HG02759 (cell line): ENCODE results near the gene PTPN18.
A peak's percentile ranks its signal among the peaks of the same experiment; 100 is the strongest.

Experiments used
- ATAC-seq: cut with Tn5 transposase; IDR thresholded peaks from one replicate; pipeline ENCODE4 v1.9.1; 2021; ENCODE audit warnings: mild to moderate bottlenecking, moderate library complexity; ENCODE audit not compliant: unreplicated experiment

The PTPN18 gene

GRCh38 chr2:130363479-130363878 lies 7.6 kb downstream of the PTPN18 start:
- no peak for ATAC-seq

GRCh38 chr2:130365075-130365474 lies 9.2 kb downstream of the PTPN18 start:
- no peak for ATAC-seq

DNA sequence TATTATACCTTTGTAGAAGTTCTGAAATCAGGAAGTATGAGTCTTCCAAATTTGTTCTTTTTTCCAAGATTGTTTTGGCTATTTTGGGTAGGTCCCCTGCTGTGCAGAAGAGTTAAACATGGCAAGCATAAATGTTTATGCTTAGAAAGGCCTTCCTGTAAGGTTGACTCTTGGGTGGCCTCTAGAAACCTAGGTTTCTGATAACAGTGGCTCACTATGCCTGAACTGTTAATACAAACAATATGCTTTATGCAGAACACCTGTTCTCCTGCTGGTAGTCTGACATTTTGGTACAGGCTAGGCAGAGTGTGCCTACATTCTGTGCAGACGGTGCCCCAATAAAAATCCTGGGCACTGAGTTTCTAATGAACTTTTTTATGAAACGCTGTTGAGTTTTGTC lies 10.1 kb downstream of the PTPN18 start:
- ATAC-seq = no peak

GRCh38 chr2:130366720-130367119 lies 10.9 kb downstream of the PTPN18 start:
- ATAC-seq = no peak

- no peak for ATAC-seq
Measured at GRCh38 chr2:130368786-130369185, 12.9 kb downstream of the PTPN18 start.

DNA sequence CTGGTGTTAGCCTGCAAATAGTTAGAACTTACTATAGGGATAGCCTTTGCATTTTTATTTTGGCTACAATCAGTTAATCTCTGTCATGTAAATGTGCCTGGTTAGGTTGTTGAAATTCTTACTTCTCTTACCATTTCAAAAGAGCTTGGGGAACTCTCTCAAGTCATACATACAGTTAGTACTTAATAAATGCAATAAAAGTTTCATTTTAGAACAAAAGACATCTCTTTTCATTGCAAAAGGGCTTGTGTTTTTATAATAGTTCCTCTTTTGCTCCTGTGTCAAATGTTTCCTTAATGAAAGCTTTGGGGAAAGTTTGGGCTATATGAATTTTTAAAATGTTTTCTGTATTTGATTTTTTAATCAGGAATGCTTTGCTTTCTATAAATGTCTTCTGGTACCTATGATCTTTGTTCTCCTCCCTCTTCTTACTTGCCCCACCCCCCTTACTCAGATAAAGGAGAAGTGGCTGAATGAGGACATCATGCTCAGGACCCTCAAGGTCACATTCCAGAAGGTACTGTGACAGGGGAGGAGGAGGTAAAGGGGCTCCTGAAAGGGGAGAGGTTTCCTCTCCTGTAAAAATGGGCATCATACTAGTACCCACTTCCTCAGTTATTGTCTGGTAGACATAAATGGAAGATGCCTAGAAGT lies 13.6 kb downstream of the PTPN18 start:
- ATAC-seq = no peak

DNA sequence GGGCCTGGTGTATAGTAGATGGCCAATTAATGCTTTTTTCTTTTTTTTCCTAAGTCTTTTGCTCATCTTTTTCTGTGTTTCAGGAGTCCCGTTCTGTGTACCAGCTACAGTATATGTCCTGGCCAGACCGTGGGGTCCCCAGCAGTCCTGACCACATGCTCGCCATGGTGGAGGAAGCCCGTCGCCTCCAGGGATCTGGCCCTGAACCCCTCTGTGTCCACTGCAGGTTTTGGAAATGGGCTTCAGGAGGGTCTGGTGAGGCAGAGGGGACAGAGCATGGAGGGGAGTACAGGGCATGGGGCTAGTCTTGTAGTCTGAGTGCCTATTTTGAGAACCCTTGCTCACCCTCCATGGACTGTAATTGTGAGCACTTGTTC lies 14.1 kb downstream of the PTPN18 start:
- no peak for ATAC-seq

- no peak for ATAC-seq
Measured at GRCh38 chr2:130370490-130370889, 14.6 kb downstream of the PTPN18 start.

DNA sequence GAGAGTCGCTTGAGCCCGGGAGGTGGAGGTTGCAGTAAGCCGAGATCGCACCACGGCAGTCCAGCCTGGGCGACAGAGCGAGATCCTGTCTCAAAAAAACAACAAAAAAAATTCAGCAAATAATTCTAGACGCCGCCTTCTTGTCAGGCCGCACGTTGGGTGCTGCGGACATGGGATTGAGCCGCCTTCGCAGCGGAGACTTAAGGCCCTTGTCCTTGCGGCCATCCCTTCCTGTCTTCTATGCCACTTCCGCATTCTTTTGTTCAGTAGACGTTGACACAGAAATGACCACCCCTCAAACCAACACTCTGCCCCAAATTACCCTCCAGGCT lies 15.8 kb downstream of the PTPN18 start:
- peak; percentile 24 for ATAC-seq

DNA sequence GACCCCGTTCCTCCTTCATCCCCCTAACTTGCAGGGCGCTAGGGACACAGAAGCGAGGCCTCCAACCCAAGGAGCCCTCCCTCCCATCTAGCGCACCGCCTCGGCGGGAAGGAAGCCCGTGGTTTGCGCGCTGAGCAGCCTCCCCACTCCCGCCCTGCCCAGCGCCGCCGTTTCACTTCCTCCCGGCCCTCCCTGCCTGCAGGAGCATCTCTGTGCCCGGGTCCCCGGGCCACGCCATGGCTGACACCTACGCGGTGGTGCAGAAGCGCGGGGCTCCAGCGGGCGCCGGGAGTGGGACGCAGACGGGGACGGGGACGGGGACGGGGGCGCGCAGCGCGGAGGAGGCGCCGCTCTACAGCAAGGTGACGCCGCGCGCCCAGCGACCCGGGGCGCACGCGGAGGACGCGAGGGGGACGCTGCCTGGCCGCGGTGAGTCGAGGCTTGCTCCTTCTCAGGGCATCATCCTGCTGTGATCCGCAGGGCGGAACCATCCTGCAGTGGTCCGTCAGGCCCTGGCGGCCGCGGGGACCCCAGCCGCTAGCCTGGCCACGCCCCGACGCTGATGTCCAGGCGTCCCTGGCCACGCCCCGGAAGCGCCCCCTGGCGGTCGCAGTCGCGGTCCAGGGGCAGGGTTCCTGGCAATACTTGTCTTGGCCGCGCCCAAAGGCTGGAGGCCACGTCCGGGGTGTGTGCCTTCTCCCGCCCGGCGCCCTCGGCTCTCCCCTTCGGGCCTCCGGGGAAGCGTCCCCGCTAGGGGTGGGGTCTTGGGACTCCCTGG lies 16.4 kb downstream of the PTPN18 start:
- ATAC-seq = peak; percentile 82

DNA sequence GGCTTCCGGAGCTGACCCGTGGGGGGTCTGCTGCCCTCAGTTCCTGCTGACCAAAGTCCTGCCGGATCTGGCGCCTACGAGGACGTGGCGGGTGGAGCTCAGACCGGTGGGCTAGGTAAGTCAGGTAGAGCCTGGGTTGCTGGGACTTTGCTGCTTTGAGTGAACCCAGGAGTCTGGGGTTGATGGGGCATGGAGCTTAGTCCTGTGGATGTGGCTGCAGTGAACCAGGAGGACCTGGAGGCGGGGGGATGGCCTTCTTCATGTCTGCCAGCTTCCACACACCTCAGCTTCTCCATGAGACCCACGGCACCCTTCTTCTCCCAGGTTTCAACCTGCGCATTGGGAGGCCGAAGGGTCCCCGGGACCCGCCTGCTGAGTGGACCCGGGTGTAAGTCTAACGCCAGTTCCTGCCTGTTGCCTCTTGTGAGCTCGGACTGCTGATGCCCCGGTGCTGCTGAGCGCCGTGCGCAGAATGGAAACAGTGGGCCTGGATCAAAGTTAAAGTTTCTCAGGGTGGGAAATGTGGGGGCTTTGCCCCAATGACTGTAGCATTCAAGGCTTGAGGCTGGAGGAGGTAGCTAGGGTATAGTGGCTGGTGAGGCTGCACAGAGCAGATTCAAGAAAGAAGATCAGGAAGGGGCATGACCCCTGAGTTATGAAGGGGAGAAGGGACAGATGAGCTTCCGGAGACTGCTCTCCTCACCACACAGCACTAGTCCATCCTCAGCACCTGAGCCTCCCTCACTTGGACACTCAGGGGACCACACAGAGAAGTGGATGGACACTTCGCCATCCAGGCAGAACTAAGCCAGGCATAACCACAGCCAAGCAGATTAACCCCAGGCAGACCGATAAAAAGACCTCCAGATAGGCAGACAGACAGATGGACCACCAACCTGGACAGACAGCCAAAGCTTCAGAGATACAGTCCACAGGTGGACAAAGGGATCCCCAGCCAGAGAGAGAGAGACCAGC lies 17.3 kb downstream of the PTPN18 start:
- ATAC-seq = peak; percentile 0

DNA sequence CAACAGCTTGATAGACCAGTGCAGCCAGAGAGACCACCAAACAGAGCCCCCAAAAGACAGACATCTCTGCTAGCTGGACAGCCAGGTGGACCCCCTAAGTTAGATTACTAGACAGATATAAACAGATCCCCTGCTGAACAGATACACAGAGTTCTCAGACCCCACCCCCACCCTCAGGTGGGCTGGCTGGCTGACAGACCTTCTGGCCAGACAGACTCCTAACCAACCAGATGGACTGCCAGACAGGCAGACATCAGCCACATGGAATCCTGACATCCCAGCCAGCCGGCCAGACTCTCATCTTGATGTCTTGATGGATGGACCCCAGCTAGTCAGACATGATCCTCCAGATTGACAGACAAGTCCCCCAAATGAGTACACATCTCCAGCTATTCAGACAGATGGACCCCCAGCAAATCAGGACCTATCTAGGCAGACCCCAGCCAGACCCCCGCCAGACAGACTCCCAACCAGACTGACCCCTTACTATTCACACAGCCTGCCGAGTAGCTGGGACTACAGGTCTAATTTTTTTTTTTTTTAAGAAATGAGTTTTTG lies 18.0 kb downstream of the PTPN18 start:
- no peak for ATAC-seq

- ATAC-seq = no peak
Measured at GRCh38 chr2:130374587-130375290, 18.9 kb downstream of the PTPN18 start.

DNA sequence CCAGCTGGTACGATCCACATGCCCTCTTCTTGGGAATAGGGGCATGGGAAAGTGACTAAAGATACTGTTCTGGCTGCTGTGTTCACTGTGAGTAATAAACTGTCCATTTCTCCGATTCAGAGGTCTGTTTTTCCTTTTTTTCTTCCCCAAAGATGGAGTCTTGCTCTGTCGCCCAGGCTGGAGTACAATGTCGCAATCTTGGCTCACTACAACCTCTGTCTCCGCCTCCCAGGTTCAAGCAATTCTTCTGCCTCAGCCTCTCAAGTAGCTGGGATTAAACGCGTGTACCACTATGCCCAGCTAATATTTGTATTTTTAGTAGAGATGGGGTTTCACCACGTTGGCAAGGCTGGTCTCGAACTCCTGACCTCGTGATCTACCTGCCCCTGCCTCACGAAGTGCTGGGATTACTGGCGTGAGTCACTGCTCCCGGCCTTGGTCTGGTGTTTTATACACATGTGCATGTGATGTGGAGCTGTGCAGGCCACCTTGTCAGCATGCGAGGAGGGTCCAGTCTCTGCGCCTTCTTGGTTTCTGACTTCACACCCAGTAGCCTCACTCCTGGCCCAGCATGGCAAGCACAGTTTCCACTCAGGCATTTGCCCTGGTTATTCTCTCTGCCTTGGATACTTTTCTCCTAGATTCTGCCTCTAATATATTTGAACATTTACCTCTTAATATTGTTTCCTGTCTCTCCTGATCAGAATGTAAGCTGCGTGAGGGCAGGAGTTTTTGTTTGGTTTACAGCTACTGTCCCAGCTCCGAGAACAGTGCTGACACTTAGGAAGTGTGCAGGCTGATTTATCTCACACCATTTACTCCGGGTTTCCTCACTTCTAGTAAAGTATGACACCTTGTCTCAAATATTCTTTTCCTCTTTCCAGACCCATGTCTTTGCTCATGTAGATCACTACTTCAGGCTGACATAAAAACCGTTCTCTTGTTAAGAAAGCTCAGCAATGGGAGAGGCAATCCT lies 19.7 kb downstream of the PTPN18 start:
- ATAC-seq = no peak

- ATAC-seq = peak; percentile 48
Measured at GRCh38 chr2:130376433-130377293, 20.8 kb downstream of the PTPN18 start.

- no peak for ATAC-seq
Measured at GRCh38 chr2:130377491-130377890, 21.6 kb downstream of the PTPN18 start.

GRCh38 chr2:130378206-130378897 lies 22.5 kb downstream of the PTPN18 start:
- no peak for ATAC-seq

DNA sequence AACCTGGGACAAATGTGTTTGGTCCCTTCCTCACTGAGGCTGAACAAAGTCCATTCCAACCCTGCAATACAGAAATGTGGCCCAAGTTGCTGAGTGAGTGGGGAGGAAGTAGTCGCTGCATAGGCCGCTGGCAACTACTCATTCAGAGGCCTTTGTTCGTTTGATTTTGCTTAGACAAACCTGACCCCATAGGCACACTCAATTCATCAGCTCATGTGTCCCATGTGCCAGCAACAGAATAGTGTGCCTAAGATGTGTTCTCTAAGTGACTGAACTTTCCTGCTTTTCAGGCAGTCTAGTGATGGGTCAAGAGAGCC lies 23.0 kb downstream of the PTPN18 start:
- ATAC-seq = no peak
